Measurements from ENCODE around the gene SIGLEC8. TPM values are rescaled to one million over a fixed set of nuclear protein-coding genes. Genes with fewer than 3 reads are reported as not detected.
A peak's percentile ranks its signal among the peaks of the same experiment; 100 is the strongest.

Gene SIGLEC8
- total and polyA plus RNA-seq, 9 of the 15 experiments (the other 6 are each of a cell fraction or from before 2014, with no cell fraction given) = 0.04 to 0.65 (median 0.39) TPM

DNA sequence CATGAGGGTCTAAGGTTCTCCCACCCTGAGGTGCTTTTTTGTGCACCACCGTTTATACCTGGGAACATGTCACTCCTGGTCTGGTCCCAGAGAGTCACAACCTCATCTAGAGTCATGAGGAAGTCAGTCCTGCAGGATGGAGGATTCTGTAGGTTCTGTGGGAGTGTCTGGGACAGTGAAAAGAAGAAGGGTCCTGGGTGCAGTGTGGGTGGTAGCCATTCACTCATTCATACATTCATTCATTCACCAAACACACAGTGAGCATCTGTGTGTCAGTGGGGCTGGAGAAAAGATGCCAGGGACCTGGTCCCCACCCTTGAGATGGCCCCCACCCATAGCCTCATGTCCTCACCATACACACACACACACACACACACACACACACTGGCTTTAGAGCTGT, 11.4 kb upstream of the SIGLEC8 start (continued):
- TF ChIP-seq, protein P1, sequence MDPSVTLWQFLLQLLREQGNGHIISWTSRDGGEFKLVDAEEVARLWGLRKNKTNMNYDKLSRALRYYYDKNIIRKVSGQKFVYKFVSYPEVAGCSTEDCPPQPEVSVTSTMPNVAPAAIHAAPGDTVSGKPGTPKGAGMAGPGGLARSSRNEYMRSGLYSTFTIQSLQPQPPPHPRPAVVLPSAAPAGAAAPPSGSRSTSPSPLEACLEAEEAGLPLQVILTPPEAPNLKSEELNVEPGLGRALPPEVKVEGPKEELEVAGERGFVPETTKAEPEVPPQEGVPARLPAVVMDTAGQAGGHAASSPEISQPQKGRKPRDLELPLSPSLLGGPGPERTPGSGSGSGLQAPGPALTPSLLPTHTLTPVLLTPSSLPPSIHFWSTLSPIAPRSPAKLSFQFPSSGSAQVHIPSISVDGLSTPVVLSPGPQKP (CRISPR knock-in tag; IDR thresholded peaks at IDR 0.05) = no peak
- TF ChIP-seq, protein P2, sequence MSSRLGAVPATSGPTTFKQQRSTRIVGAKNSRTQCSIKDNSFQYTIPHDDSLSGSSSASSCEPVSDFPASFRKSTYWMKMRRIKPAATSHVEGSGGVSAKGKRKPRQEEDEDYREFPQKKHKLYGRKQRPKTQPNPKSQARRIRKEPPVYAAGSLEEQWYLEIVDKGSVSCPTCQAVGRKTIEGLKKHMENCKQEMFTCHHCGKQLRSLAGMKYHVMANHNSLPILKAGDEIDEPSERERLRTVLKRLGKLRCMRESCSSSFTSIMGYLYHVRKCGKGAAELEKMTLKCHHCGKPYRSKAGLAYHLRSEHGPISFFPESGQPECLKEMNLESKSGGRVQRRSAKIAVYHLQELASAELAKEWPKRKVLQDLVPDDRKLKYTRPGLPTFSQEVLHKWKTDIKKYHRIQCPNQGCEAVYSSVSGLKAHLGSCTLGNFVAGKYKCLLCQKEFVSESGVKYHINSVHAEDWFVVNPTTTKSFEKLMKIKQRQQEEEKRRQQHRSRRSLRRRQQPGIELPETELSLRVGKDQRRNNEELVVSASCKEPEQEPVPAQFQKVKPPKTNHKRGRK (tag; IDR thresholded peaks at IDR 0.05) = no peak
- TF ChIP-seq, protein P3, sequence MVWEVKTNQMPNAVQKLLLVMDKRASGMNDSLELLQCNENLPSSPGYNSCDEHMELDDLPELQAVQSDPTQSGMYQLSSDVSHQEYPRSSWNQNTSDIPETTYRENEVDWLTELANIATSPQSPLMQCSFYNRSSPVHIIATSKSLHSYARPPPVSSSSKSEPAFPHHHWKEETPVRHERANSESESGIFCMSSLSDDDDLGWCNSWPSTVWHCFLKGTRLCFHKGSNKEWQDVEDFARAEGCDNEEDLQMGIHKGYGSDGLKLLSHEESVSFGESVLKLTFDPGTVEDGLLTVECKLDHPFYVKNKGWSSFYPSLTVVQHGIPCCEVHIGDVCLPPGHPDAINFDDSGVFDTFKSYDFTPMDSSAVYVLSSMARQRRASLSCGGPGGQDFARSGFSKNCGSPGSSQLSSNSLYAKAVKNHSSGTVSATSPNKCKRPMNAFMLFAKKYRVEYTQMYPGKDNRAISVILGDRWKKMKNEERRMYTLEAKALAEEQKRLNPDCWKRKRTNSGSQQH (CRISPR knock-in tag; IDR thresholded peaks at IDR 0.05) = no peak
- no peak for TF ChIP-seq PPARD (CRISPR knock-in tag; IDR thresholded peaks at IDR 0.05)
- no peak for TF ChIP-seq PHB2 (IDR thresholded peaks at IDR 0.05; ENCODE audit: low read depth)
- no peak for TF ChIP-seq ZNF77 (CRISPR knock-in tag; IDR thresholded peaks at IDR 0.05)
- TF ChIP-seq ZNF124 (CRISPR knock-in tag; IDR thresholded peaks at IDR 0.05) = no peak
- no peak for TF ChIP-seq ETV5 (CRISPR knock-in tag; IDR thresholded peaks at IDR 0.05; ENCODE audit: low read depth)
- TF ChIP-seq, protein P4, sequence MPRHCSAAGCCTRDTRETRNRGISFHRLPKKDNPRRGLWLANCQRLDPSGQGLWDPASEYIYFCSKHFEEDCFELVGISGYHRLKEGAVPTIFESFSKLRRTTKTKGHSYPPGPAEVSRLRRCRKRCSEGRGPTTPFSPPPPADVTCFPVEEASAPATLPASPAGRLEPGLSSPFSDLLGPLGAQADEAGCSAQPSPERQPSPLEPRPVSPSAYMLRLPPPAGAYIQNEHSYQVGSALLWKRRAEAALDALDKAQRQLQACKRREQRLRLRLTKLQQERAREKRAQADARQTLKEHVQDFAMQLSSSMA (CRISPR knock-in tag; IDR thresholded peaks at IDR 0.05) = 0 out of 2 replicates have a peak, but pooled peaks have one; percentile 20
- TF ChIP-seq HDGF (IDR thresholded peaks at IDR 0.05) = no peak
- TF ChIP-seq, protein P5, sequence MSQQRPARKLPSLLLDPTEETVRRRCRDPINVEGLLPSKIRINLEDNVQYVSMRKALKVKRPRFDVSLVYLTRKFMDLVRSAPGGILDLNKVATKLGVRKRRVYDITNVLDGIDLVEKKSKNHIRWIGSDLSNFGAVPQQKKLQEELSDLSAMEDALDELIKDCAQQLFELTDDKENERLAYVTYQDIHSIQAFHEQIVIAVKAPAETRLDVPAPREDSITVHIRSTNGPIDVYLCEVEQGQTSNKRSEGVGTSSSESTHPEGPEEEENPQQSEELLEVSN (IDR thresholded peaks at IDR 0.05; ENCODE audit: borderline replicate concordance in 1 of 2, extremely low read depth in 1 of 2, insufficient read depth in 1 of 2, insufficient read length in 1 of 2, low read depth in 1 of 2, low read length in 1 of 2, poor library complexity in 1 of 2, severe bottlenecking in 1 of 2) = no peak
- no peak for TF ChIP-seq ZNF431 (CRISPR knock-in tag; IDR thresholded peaks at IDR 0.05)
- TF ChIP-seq FOXM1 (IDR thresholded peaks at IDR 0.05; ENCODE audit: low read depth) = no peak
- no peak for TF ChIP-seq FOXM1 (CRISPR knock-in tag; IDR thresholded peaks at IDR 0.05; ENCODE audit: low read depth)
- no peak for TF ChIP-seq MEF2D (tag; conservative IDR thresholded peaks at IDR 0.05; ENCODE audit: low read depth)
- TF ChIP-seq ZNF24 (IDR thresholded peaks at IDR 0.05) = peak; percentile 92; the same call in 1 of the 2 replicates
- TF ChIP-seq, protein P6, sequence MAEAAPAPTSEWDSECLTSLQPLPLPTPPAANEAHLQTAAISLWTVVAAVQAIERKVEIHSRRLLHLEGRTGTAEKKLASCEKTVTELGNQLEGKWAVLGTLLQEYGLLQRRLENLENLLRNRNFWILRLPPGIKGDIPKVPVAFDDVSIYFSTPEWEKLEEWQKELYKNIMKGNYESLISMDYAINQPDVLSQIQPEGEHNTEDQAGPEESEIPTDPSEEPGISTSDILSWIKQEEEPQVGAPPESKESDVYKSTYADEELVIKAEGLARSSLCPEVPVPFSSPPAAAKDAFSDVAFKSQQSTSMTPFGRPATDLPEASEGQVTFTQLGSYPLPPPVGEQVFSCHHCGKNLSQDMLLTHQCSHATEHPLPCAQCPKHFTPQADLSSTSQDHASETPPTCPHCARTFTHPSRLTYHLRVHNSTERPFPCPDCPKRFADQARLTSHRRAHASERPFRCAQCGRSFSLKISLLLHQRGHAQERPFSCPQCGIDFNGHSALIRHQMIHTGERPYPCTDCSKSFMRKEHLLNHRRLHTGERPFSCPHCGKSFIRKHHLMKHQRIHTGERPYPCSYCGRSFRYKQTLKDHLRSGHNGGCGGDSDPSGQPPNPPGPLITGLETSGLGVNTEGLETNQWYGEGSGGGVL (CRISPR knock-in tag; IDR thresholded peaks at IDR 0.05) = no peak

Measured in K562 (cell line).